SK-N-SH (cell line): ENCODE results near the gene CDH13. TPM values are rescaled to one million over a fixed set of nuclear protein-coding genes. Genes with fewer than 3 reads are reported as not detected.

Source experiments
- CTCF ChIA-PET: fragments of 300-600, 350-600 bp; formaldehyde crosslinking; extraction: SDS; loops from one replicate; lab custom pipeline; 2021; lab: Yijun Ruan, JAX
- POLR2A ChIA-PET: fragments of 350-600 bp; sonication (Branson Sonifier 250); formaldehyde crosslinking; extraction: SDS; loops from one replicate; lab custom pipeline; 2020; ENCODE audit warnings: antibody characterized with exemption, inconsistent platforms; lab: Yijun Ruan, JAX
- DNase-seq: peaks from one replicate; pipeline ENCODE4 v3.0.0; 2012
- H2AFZ ChIP-seq: fragments of 200-600 bp; sonication (generic); 2 replicates; pipeline ENCODE4 v1.8.1; 2016; ENCODE audit warnings: antibody characterized with exemption, mild to moderate bottlenecking, low read depth
- H3F3A ChIP-seq: fragments of 200-600 bp; sonication (generic); replicated peaks from 2 replicates; pipeline ENCODE3; 2016; ENCODE audit warnings: antibody characterized with exemption, mild to moderate bottlenecking; ENCODE audit not compliant: insufficient read depth
- H3K27ac ChIP-seq, 2 experiments: fragments of 200-500 bp in 1 of 2; fragments of 200-600 bp in 1 of 2; sonication (Bioruptor generic) in 1 of 2; sonication (generic), shearing (Covaris generic) in 1 of 2; 2 replicates each; pipeline versions ENCODE4 v1.5.1 to v1.6.1; 2014 to 2016; ENCODE audit warnings: low read depth in 2 of 2, inconsistent platforms in 1 of 2, low read length in 1 of 2, mild to moderate bottlenecking in 1 of 2, mixed read lengths in 1 of 2
- H3K27me3 ChIP-seq: fragments of 200-600 bp; sonication (generic), shearing (Covaris generic); 2 replicates; pipeline ENCODE4 v1.6.1; 2016; ENCODE audit warnings: mixed run types; ENCODE audit not compliant: insufficient read depth
- H3K36me3 ChIP-seq, 2 experiments: fragments of 200-500 bp in 1 of 2; fragments of 200-600 bp in 1 of 2; sonication (Bioruptor generic) in 1 of 2; sonication (generic) in 1 of 2; replicated peaks in 1 of 2; 2 replicates each; pipeline versions ENCODE3 to v1.5.1; 2014 to 2016; ENCODE audit warnings: low read length in 1 of 2, mild to moderate bottlenecking in 1 of 2; ENCODE audit not compliant: insufficient read depth in 2 of 2, control insufficient read depth in 1 of 2
- H3K4me1 ChIP-seq, 2 experiments: fragments of 200-500 bp in 1 of 2; fragments of 200-600 bp in 1 of 2; sonication (Bioruptor generic) in 1 of 2; sonication (generic), shearing (Covaris generic) in 1 of 2; 2 replicates each; pipeline versions ENCODE4 v1.5.1 to v1.6.1; 2014 to 2016; ENCODE audit warnings: low read depth in 1 of 2, low read length in 1 of 2, mixed run types in 1 of 2; ENCODE audit not compliant: insufficient read depth in 2 of 2, control insufficient read depth in 1 of 2
- H3K4me2 ChIP-seq: fragments of 200-600 bp; sonication (generic), shearing (Covaris generic); 2 replicates; pipeline ENCODE4 v1.6.1; 2017; ENCODE audit warnings: mixed run types
- H3K4me3 ChIP-seq, 2 experiments: fragments of 200-500 bp in 1 of 2; fragments of 200-600 bp in 1 of 2; sonication (Bioruptor generic) in 1 of 2; sonication (generic), shearing (Covaris generic) in 1 of 2; 2 replicates each; pipeline versions ENCODE4 v1.5.1 to v1.8.1; 2014 to 2016; ENCODE audit warnings: low read depth in 2 of 2, inconsistent platforms in 1 of 2, low read length in 1 of 2, mild to moderate bottlenecking in 1 of 2, mixed read lengths in 1 of 2, moderate library complexity in 1 of 2
- H3K79me2 ChIP-seq: fragments of 200-600 bp; sonication (generic); 2 replicates; pipeline ENCODE4 v1.8.1; 2017; ENCODE audit warnings: mild to moderate bottlenecking; ENCODE audit not compliant: insufficient read depth
- H3K9ac ChIP-seq: fragments of 200-600 bp; sonication (generic); 2 replicates; pipeline ENCODE4 v1.6.1; 2017; ENCODE audit warnings: mixed run types
- H3K9me2 ChIP-seq: fragments of 200-600 bp; sonication (generic); 2 replicates; pipeline ENCODE4 v1.6.1; 2017; ENCODE audit warnings: mixed run types
- H3K9me3 ChIP-seq: fragments of 200-600 bp; sonication (generic); 2 replicates; pipeline ENCODE4 v1.6.1; 2017; ENCODE audit warnings: mixed run types, mild to moderate bottlenecking, moderate library complexity
- H4K20me1 ChIP-seq: fragments of 200-600 bp; sonication (generic); 2 replicates; pipeline ENCODE4 v1.6.1; 2017; ENCODE audit warnings: mild to moderate bottlenecking, mixed run types; ENCODE audit not compliant: insufficient read depth
- CHD2 ChIP-seq: fragments of 150-350 bp; IDR thresholded peaks from 2 replicates; pipeline ENCODE4 v1.6.1; 2018; ENCODE audit warnings: low read length; ENCODE audit not compliant: partially characterized antibody
- ELF1 ChIP-seq: IDR thresholded peaks from 2 replicates; pipeline ENCODE4 v1.4.0; 2012
- EP300 ChIP-seq, 2 experiments: IDR thresholded peaks; 2 replicates each; pipeline versions ENCODE4 v1.4.0 to v1.6.1; 2012; ENCODE audit warnings: borderline replicate concordance in 1 of 2, low read depth in 1 of 2, low read length in 1 of 2
- EZH2phosphoT487 ChIP-seq: fragments of 200-600 bp; sonication (generic); IDR thresholded peaks from 2 replicates; pipeline ENCODE4 v1.6.1; 2017; ENCODE audit warnings: low read depth, mixed run types, mild to moderate bottlenecking, antibody characterized with exemption, moderate library complexity, borderline replicate concordance
- GATA2 ChIP-seq: sonication (generic); formaldehyde crosslinking; IDR thresholded peaks from 2 replicates; pipeline ENCODE4 v1.5.0; 2020; ENCODE audit warnings: mild to moderate bottlenecking, missing genetic modification reagents
- JUND ChIP-seq: IDR thresholded peaks from 2 replicates; pipeline ENCODE4 v1.4.0; 2012
- MAX ChIP-seq: IDR thresholded peaks from 2 replicates; pipeline ENCODE4 v1.4.0; 2012; ENCODE audit warnings: low read depth
- MXI1 ChIP-seq: IDR thresholded peaks from 2 replicates; pipeline ENCODE4 v1.6.1; 2012; ENCODE audit warnings: mild to moderate bottlenecking, low read depth, low read length, improper control_type of control experiment
- NFIC ChIP-seq: IDR thresholded peaks from 2 replicates; pipeline ENCODE4 v1.4.0; 2012; ENCODE audit warnings: borderline replicate concordance
- NRF1 ChIP-seq: IDR thresholded peaks from 2 replicates; pipeline ENCODE4 v1.6.1; 2012; ENCODE audit warnings: low read depth, mild to moderate bottlenecking, low read length
- RCOR1 ChIP-seq: fragments of 150-350 bp; IDR thresholded peaks from 2 replicates; pipeline ENCODE4 v1.6.1; 2017; ENCODE audit warnings: antibody characterized with exemption, low read length
- REST ChIP-seq: IDR thresholded peaks from 2 replicates; pipeline ENCODE4 v1.6.1; 2012; ENCODE audit warnings: mild to moderate bottlenecking, low read depth, low read length, moderate library complexity
- RFX5 ChIP-seq: IDR thresholded peaks from 2 replicates; pipeline ENCODE4 v1.6.1; 2012; ENCODE audit warnings: mild to moderate bottlenecking, improper control_type of control experiment, low read length
- RXRA ChIP-seq: IDR thresholded peaks from 2 replicates; pipeline ENCODE4 v1.4.0; 2012; ENCODE audit warnings: low read depth, mild to moderate bottlenecking, borderline replicate concordance
- TAF1 ChIP-seq: IDR thresholded peaks from 2 replicates; pipeline ENCODE4 v1.6.1; 2012; ENCODE audit warnings: low read depth, mild to moderate bottlenecking, low read length, moderate library complexity, borderline replicate concordance
- TCF12 ChIP-seq: IDR thresholded peaks from 2 replicates; pipeline ENCODE4 v1.4.0; 2012
- TEAD4 ChIP-seq: IDR thresholded peaks from 2 replicates; pipeline ENCODE4 v1.4.0; 2012; ENCODE audit warnings: mild to moderate bottlenecking, borderline replicate concordance; ENCODE audit not compliant: insufficient read depth
- USF1 ChIP-seq: IDR thresholded peaks from 2 replicates; pipeline ENCODE4 v1.4.0; 2012; ENCODE audit warnings: low read depth, borderline replicate concordance
- YY1 ChIP-seq: IDR thresholded peaks from 2 replicates; pipeline ENCODE4 v1.4.0; 2012; ENCODE audit warnings: low read depth, mild to moderate bottlenecking
- ZBTB33 ChIP-seq: IDR thresholded peaks from 2 replicates; pipeline ENCODE4 v1.4.0; 2012; ENCODE audit warnings: low read depth, borderline replicate concordance
- WGBS: methylation state at CpG from one replicate; pipeline ENCODE4 v1.1.6; 2017; ENCODE audit warnings: low lambda C conversion rate; 5-methylcytosine and 5-hydroxymethylcytosine counted together
- polyA plus RNA-seq, 3 experiments: library from polyadenylated mRNA; depleted of rRNA; stranded (reverse); fragments of >200 nt; gene quantifications; 2 replicates each; pipeline ENCODE4 v1.2.3, GENCODE V29; 2012

Gene CDH13
- polyA plus RNA-seq, 1 of the 3 experiments (the other 2 are of a cell fraction) = 93.0 TPM

GRCh38 chr16:83669456-83669855 is 1042.7 kb downstream of the CDH13 start:
- DNase-seq = no peak
- no peak overlapping the region for H3K4me3 ChIP-seq
- H3K4me2 ChIP-seq = no peak overlapping the region
- WGBS = 28% methylated on average over 5 of the region's 5 CpGs
- H3K9me3 ChIP-seq = no peaks in the 10 kb centered on the region
- no peaks in the 10 kb centered on the region for H3K27me3 ChIP-seq
- no peak for TF ChIP-seq EZH2phosphoT487
- no peak for TF ChIP-seq ELF1
- TF ChIP-seq NRF1 = no peak
- TF ChIP-seq USF1 = no peak
- TF ChIP-seq RFX5 = no peak
- TF ChIP-seq RXRA = no peak
- TF ChIP-seq GATA2 = no peak
- TF ChIP-seq TCF12 = no peak
- TF ChIP-seq RCOR1 = no peak
- no peak for TF ChIP-seq TEAD4
- no peak for TF ChIP-seq NFIC
- no peak for TF ChIP-seq CHD2
- no peak for TF ChIP-seq MXI1
- no peak for TF ChIP-seq EP300 (IDR thresholded peaks at IDR 0.05; ENCODE audit: borderline replicate concordance in 1 of 2, low read depth in 1 of 2, low read length in 1 of 2)
- TF ChIP-seq TAF1 = no peak
- TF ChIP-seq ZBTB33 = no peak
- no peaks in the 10 kb centered on the region for H4K20me1 ChIP-seq
- no peaks in the 10 kb centered on the region for H3K9me2 ChIP-seq
- no peak overlapping the region for H3K9ac ChIP-seq
- no peaks in the 10 kb centered on the region for H3K4me1 ChIP-seq
- H3K36me3 ChIP-seq = peaks cover 0 to 9% of the 10 kb centered on the region in 2 experiments
- no peak overlapping the region for H3K27ac ChIP-seq
- no peaks in the 10 kb centered on the region for H3K79me2 ChIP-seq
- H2AFZ ChIP-seq = no peak overlapping the region
- H3F3A ChIP-seq = no peaks in the 10 kb centered on the region
- CTCF ChIA-PET = no interaction called here
- POLR2A ChIA-PET = no interaction called here

- WGBS = 18% methylated on average over 4 of the region's 5 CpGs
- H3K4me2 ChIP-seq = no peak overlapping the region
- CTCF ChIA-PET = interaction anchor here (0.8 kb wide), 1 partner anchor 10 kb away, joined by 3 read pairs; no protein-coding TSS in a partner anchor
Measured at GRCh38 chr16:83674931-83675535, 1048.3 kb downstream of the CDH13 start.

More at GRCh38 chr16:83674931-83675535, 1048.3 kb downstream of the CDH13 start:
- no peaks in the 10 kb centered on the region for H3K4me1 ChIP-seq
- no peak overlapping the region for H3K27ac ChIP-seq
- H3K9ac ChIP-seq = no peak overlapping the region
- TF ChIP-seq REST (no peak), MXI1 (no peak), ELF1 (no peak), NRF1 (no peak), MAX (no peak), YY1 (no peak), CHD2 (no peak), ZBTB33 (no peak), JUND (no peak)
- TF ChIP-seq, all 33 proteins: peak for 0
- Histone ChIP-seq H3K36me3 (peaks cover 0 to 9% of the 10 kb centered on the region in 2 experiments), H4K20me1 (no peaks in the 10 kb centered on the region), H3K9me2 (no peaks in the 10 kb centered on the region), H3K79me2 (no peaks in the 10 kb centered on the region), H3K27me3 (no peaks in the 10 kb centered on the region), H3K9me3 (no peaks in the 10 kb centered on the region), H3K4me3 (no peak overlapping the region), H3F3A (no peaks in the 10 kb centered on the region), H2AFZ (no peak overlapping the region)
- POLR2A ChIA-PET = no interaction called here
- no peak for DNase-seq
